ENCODE data around the gene GALNTL6.
"Not testable (repeated sequence)": the region's sequence is repeated elsewhere in the genome, so short reads cannot be mapped to it uniquely, and the experiment has no call there.

GALNTL6 gene

DNA sequence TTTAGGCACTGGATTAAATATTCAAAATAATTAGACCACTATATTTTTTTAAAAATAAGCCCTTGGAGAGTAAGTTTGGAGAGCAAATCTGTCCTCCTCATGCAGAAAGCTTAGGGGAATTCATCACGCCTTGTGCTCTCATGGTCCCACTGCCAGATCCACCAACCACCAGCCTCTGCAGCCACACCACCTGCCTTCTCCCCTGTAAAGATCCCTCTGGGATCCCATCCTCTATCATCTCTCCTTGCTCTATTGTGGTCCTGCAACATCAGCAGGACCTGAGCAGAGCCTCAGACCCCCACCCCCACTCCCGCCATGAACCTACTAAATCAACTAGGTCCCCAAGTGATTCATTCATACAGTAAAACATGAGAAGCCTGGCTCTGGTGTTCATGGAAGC is 872.8 kb downstream of the GALNTL6 start:
- no peak for DNase-seq

- DNase-seq = no peak
Measured at GRCh38 chr4:172688534-172688933, 875.3 kb downstream of the GALNTL6 start.

DNA sequence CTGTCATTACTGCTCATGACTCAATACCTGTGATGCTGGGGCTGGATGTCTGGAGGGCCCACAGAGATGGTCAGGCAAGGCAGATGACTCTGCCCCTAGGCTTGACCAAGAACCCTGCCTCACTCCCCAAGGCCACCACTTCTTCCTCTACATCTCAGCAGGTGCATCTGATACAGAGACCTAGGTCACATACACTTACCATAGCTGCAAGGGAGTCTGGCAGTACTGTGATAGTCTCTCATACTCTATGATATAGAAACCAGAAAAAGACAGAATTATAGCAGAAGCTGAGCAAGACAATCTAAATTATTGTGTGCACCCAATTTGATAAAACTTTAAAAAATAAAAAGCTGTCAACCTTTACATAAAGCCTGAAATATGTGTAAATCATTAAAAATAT is 878.3 kb downstream of the GALNTL6 start:
- DNase-seq = no peak

DNA sequence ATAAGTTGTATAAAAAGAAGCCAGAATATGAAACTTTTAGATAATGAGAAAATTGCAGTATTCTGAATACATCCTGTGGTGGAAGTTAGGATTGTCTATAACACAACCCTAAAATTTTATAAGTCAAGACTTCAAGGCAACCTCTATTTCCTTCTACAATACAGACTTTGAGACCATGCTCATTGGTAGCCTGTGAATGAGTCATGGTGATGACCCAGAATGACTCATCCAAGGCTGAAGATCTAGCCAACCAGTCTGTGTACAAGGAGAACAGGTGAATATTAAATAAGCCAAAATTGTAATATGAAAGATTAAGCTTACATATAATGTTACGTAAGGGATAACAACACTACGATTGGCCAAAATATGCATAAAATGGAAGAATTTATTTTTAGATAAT is 879.5 kb downstream of the GALNTL6 start:
- DNase-seq = no peak

DNA sequence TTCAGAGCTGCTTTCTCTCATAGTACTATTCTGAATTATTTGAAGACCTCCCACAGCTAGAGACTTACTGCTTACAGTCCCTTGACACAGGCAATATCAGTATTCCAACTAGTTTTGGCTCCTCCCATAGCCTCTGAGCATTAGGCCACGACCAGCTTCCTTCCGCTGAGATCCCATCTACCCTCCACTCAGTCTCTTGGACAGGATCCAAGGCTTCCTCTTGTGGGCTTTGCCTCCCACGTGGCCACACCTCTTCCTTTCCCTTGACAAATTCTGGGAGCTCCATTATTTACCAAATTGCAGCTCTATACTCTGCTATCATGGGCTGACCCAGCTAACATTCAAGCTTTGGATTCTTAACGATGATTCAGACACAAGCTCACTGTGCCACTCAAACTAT is 885.1 kb downstream of the GALNTL6 start:
- DNase-seq = no peak

DNA sequence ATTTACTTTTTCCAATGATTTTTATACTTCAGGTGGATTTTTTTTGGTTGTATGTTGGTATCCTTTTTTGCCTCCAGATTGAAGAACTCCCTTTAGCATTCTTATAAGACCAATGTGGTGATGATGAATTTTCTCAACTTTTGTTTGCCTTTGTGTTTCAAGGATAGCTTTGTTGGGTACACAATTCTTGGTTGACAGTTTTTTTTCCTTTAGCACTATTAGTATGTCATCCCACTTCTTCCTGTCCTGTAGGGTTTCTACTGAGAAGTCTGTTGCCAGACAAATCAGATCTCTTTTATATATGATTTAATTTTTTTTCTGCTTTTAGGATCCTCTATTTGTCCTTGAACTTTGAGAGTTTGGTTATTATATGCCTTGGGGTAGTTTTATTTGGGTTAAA is 892.4 kb downstream of the GALNTL6 start:
- DNase-seq = no peak

DNA sequence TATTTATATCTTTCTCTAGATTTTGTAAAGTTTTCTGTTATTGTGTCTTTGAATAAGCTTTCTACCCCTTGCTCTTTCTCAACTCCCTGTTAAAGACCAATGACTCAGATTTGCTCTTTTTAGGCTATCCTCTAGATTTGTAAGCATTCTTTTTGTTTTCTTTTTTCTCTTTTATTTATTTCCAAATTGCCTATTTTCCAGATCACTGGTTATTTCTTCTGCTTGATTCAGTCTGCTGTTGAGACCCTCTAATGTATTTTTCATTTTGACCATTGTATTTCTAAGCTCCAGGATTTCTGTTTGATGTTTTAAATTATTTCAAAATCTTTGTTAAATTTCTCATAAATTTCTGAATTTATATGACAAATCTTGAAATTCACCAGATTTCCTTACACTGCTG is 892.8 kb downstream of the GALNTL6 start:
- no peak for DNase-seq

DNA sequence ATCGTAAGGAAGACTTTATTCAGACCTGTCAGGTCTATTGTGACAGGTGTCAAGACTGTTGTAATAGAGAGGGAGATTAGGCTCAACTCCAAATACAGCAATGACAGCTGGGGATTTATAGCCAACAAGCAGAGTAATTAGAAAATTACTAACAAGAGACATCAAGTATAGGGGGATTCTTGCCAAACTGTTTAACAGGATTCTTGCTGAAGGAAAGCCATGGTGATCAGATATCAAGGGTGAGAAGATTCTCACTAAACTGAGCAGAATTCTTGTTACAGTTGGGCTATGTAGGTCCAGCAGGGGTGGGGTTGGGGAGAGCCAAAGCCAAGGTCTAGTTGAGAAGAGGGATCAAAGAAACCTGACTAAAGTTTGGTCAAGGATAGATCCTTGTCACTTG is 894.4 kb downstream of the GALNTL6 start:
- no peak for DNase-seq

DNA sequence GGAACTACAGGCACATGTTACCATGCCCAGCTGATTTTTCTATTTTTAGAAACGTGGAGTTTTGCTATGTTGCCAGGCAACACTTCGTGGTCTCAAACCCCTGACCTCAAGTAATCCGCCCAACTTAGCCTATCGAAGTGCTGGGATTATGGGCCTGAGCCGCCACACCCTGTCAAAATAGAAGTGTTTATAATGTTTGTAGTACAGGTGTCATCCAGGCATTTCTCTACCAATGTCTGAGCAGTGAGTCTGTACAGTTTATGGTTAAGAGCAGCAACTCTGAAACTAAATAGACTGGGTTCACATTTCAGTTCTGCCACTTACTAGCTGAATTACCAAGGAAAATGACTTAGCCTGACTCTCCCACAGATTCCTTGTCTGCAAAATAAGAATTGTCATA is 895.0 kb downstream of the GALNTL6 start:
- DNase-seq = no peak

DNA sequence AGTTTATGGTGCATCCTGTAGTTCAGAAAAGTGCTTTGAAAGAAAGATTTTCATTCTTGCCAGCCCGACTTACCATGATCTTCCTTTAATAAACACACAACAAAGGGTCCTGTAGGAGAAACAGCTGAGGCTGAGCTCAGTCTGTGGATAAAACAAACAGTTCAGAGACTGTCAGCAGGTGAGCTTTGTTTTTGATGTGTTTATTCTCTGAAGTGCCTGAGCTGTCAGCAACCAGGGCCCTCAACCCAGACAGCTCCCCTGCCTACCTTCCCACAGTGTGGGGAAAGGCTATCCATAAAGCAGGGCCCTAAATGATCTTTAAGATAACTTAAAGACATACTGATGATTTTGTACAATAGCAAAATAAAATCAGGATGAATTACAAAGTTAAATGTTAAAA is 896.2 kb downstream of the GALNTL6 start:
- DNase-seq = no peak

GRCh38 chr4:172716291-172716690 is 903.1 kb downstream of the GALNTL6 start:
- no peak for DNase-seq

- no peak for DNase-seq
Measured at GRCh38 chr4:172721659-172722058, 908.5 kb downstream of the GALNTL6 start.

GRCh38 chr4:172725581-172725980 is 912.4 kb downstream of the GALNTL6 start:
- no peak for DNase-seq

- no peak for DNase-seq
Measured at GRCh38 chr4:172726001-172726423, 912.8 kb downstream of the GALNTL6 start.

DNA sequence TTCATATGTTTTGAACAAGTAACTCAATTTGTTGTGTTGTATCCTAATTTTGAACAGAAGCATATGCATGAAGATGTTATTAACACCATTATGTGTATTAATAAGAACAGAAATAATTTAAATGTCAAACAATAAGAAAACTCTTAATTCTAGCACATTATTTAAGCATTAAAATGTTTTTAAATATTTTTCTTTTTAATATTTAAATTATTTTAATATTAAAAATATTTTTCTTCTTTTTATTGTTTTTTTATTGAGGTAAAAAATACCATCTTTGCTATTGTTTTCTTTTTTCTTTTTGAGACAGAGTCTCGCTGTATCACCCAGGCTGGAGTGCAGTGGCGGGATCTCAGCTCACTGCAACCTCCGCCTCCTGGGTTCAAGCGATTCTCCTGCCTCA is 914.4 kb downstream of the GALNTL6 start:
- DNase-seq = no peak

DNA sequence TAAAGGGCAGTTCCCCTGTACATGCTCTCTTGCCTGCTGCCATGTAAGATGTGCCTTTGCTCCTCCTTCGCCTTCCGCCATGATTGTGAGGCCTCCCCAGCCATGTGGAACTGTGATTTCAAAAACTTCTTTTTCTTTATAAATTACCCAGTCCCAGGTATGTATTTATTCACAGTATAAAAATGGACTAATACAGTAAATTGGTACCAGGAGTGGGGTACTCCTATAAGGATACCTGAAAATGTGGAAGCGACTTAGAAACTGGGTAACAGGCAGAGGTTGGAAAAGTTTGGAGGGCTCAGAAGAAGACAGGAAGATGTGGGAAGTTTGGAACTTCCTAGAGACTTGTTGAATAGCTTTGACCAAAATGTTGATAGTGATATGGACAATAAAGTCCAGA is 920.4 kb downstream of the GALNTL6 start:
- not testable (repeated sequence) for DNase-seq

GRCh38 chr4:172734555-172734954 is 921.4 kb downstream of the GALNTL6 start:
- no peak for DNase-seq

- no peak for DNase-seq
Measured at GRCh38 chr4:172736046-172736445, 922.8 kb downstream of the GALNTL6 start.

DNA sequence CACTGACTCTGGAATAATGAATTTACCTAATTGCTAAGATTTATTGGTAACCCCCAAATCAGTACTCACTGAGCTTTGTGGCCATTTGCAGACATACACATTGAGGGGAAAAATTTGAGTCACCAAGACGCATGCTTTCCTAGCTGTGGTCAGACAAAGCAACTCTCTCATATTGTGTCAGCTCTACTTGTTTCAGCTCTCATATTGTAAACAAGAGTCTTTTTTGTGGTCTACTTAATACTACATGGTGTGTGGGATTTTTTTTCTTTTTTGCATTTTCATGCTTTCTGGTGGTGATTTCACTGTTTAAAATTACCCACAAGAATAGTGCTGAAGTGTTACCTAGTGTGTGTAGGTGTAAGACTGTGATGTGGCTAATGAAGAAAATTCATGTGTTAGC is 927.2 kb downstream of the GALNTL6 start:
- DNase-seq = no peak

- DNase-seq = no peak
Measured at GRCh38 chr4:172750910-172751309, 937.7 kb downstream of the GALNTL6 start.

DNA sequence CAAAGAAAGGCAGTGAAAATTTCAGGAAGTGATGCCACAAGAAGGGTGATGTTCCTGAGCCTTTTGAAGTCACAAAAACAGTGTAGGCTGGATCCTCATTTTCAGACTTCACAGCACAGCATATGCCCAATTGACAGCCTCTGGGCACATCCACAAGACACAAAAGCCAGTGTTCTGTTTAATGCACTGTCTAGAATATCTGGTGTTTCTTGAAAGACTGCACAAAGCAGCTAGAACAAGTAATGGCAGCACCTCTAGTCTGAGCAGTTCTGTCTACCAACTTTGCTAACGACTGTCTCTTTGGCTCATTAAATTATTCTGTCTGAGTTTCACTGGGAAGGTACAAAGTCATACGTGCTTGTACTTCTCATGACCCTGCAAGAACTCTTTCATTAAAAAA is 938.3 kb downstream of the GALNTL6 start:
- DNase-seq = no peak

GRCh38 chr4:172758586-172759340 is 945.6 kb downstream of the GALNTL6 start:
- DNase-seq = no peak

GRCh38 chr4:172760512-172760911 is 947.3 kb downstream of the GALNTL6 start:
- DNase-seq = no peak

DNA sequence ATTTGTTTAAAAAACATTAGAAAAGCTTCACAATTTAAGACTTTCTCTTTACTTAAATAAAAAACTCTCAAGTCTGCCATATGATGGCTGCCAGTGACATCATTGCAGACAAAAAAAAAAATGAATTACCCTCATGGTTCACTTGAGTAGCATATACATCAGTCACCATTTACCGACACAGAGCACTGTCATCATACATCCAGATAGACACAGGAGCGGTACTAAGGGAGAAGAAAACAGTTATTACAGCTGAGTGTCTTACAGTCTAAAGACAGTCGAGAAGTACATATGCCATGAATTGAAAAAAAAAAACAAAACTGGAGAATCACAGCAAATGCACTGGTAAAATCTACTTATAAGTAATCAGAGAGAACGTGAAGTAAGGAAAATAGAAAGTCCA is 949.7 kb downstream of the GALNTL6 start:
- no peak for DNase-seq

DNA sequence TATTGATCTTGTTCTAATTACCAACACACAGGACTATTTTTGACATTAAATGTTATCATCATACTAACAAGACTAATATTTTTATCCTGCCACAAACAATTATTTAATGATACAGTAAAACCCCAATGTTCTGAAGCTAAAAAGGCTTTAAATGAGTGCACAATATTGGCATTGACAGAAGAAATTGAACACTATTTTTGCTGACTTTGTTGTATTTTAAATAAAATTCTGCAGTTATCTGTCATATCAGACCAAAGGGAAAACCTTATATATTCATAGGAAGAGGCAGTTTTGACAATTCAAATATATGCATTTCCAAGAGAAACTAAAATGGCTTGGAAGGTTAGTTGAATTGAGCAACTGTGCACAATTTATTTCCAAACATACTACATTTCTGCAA is 957.6 kb downstream of the GALNTL6 start:
- no peak for DNase-seq

Data from central memory CD4-positive, alpha-beta T cell (primary cell).